ENCODE data around the gene RASSF9.

- TF ChIP-seq POLR2A (conservative IDR thresholded peaks at IDR 0.05), result no peak
- TF ChIP-seq, protein P1, sequence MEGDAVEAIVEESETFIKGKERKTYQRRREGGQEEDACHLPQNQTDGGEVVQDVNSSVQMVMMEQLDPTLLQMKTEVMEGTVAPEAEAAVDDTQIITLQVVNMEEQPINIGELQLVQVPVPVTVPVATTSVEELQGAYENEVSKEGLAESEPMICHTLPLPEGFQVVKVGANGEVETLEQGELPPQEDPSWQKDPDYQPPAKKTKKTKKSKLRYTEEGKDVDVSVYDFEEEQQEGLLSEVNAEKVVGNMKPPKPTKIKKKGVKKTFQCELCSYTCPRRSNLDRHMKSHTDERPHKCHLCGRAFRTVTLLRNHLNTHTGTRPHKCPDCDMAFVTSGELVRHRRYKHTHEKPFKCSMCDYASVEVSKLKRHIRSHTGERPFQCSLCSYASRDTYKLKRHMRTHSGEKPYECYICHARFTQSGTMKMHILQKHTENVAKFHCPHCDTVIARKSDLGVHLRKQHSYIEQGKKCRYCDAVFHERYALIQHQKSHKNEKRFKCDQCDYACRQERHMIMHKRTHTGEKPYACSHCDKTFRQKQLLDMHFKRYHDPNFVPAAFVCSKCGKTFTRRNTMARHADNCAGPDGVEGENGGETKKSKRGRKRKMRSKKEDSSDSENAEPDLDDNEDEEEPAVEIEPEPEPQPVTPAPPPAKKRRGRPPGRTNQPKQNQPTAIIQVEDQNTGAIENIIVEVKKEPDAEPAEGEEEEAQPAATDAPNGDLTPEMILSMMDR (IDR thresholded peaks at IDR 0.05 in 2 of 3, conservative IDR thresholded peaks at IDR 0.05 in 1 of 3; ENCODE audit: insufficient read depth in 2 of 3, low read depth in 1 of 3, low read length in 3 of 3), result no peak
- TF ChIP-seq NFIC (IDR thresholded peaks at IDR 0.05), result no peak
- no peak for TF ChIP-seq ZNF253 (CRISPR knock-in tag; conservative IDR thresholded peaks at IDR 0.05)
- no peak for TF ChIP-seq CREB3 (tag; conservative IDR thresholded peaks at IDR 0.05; ENCODE audit: low read depth)
- TF ChIP-seq NR3C1 (CRISPR knock-in tag; IDR thresholded peaks at IDR 0.05), result no peak
- no peak for TF ChIP-seq CBX3 (IDR thresholded peaks at IDR 0.05; ENCODE audit: borderline replicate concordance in 1 of 2, low read length in 2 of 2)
- no peak for TF ChIP-seq PHB2 (IDR thresholded peaks at IDR 0.05; ENCODE audit: low read depth)
- no peak for TF ChIP-seq ZBTB8A (IDR thresholded peaks at IDR 0.05; ENCODE audit: partially characterized antibody)
- TF ChIP-seq SRSF7 (optimal IDR thresholded peaks at IDR 0.05; ENCODE audit: low read depth, low read length), result no peak
- TF ChIP-seq MXI1 (IDR thresholded peaks at IDR 0.05; ENCODE audit: low read depth, low read length), result no peak
- no peak for TF ChIP-seq LARP7 (IDR thresholded peaks at IDR 0.05)
- TF ChIP-seq POU5F1 (IDR thresholded peaks at IDR 0.05; ENCODE audit: borderline replicate concordance, low read depth, low read length, partially characterized antibody), result no peak
- TF ChIP-seq, protein P2, sequence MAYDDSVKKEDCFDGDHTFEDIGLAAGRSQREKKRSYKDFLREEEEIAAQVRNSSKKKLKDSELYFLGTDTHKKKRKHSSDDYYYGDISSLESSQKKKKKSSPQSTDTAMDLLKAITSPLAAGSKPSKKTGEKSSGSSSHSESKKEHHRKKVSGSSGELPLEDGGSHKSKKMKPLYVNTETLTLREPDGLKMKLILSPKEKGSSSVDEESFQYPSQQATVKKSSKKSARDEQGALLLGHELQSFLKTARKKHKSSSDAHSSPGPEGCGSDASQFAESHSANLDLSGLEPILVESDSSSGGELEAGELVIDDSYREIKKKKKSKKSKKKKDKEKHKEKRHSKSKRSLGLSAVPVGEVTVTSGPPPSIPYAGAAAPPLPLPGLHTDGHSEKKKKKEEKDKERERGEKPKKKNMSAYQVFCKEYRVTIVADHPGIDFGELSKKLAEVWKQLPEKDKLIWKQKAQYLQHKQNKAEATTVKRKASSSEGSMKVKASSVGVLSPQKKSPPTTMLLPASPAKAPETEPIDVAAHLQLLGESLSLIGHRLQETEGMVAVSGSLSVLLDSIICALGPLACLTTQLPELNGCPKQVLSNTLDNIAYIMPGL (CRISPR knock-in tag; IDR thresholded peaks at IDR 0.05), result no peak
Measured at GRCh38 chr12:85821759-85822158, 14.4 kb downstream of the RASSF9 start.

Measured in K562 (cell line).